OCI-LY3 (cell line): ENCODE results near the gene NEB.

Source experiments
- EZH2phosphoT487 ChIP-seq: fragments of 200-600 bp; shearing (Covaris generic); IDR thresholded peaks from 2 replicates; pipeline ENCODE4 v1.6.1; 2018; ENCODE audit warnings: antibody characterized with exemption, mixed run types, low read depth
- TF ChIP-seq, protein P1 (sequence below): fragments of 200-600, 300-600 bp; sonication (generic); IDR thresholded peaks from 2 replicates; pipeline ENCODE4 v1.5.1; 2014; ENCODE audit warnings: antibody characterized with exemption, low read length, low read depth

DNA sequence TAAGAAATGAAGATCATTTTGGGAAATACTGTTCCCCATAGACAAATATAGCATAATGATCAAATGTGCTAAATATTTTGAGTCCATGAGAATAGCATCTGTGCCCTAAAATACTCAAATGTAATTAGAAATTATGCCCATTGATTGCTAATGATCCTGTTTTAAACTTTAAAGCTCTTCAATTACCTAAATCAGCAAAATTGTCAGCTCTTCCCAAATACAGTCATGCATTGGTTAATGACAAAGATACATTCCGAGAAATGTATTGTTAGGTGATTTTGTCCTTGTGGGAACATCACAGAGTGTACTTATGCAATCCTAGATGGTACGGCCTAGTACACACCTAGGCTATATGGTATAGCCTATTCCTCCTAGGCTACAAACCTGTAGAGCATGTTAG, 89.7 kb downstream of the NEB start:
- no peak for TF ChIP-seq EZH2phosphoT487
- TF ChIP-seq, protein P1, sequence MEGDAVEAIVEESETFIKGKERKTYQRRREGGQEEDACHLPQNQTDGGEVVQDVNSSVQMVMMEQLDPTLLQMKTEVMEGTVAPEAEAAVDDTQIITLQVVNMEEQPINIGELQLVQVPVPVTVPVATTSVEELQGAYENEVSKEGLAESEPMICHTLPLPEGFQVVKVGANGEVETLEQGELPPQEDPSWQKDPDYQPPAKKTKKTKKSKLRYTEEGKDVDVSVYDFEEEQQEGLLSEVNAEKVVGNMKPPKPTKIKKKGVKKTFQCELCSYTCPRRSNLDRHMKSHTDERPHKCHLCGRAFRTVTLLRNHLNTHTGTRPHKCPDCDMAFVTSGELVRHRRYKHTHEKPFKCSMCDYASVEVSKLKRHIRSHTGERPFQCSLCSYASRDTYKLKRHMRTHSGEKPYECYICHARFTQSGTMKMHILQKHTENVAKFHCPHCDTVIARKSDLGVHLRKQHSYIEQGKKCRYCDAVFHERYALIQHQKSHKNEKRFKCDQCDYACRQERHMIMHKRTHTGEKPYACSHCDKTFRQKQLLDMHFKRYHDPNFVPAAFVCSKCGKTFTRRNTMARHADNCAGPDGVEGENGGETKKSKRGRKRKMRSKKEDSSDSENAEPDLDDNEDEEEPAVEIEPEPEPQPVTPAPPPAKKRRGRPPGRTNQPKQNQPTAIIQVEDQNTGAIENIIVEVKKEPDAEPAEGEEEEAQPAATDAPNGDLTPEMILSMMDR = no peak
